NT2/D1 (cell line): ENCODE data around the gene UGGT1.

Experiments used
- DNase-seq: peaks from one replicate; pipeline ENCODE4 v3.0.0-alpha.2; 2011; ENCODE audit warnings: low read depth, low spot score
- H3K27me3 ChIP-seq: 2 replicates; pipeline ENCODE4 v1.6.0; 2011; ENCODE audit warnings: mild to moderate bottlenecking; ENCODE audit not compliant: insufficient read length, insufficient read depth
- H3K36me3 ChIP-seq: 2 replicates; pipeline ENCODE4 v1.6.1; 2011; ENCODE audit warnings: mild to moderate bottlenecking, low read length, mixed read lengths; ENCODE audit not compliant: insufficient read depth, insufficient read length
- H3K4me1 ChIP-seq: 2 replicates; pipeline ENCODE4 v1.5.1; 2011; ENCODE audit not compliant: insufficient read depth, insufficient read length
- H3K4me3 ChIP-seq: 2 replicates; pipeline ENCODE4 v1.5.1; 2011; ENCODE audit warnings: low read depth; ENCODE audit not compliant: insufficient read length
- H3K9ac ChIP-seq: 2 replicates; pipeline ENCODE4 v1.6.0; 2011; ENCODE audit warnings: low read depth; ENCODE audit not compliant: insufficient read length
- H3K9me3 ChIP-seq: 2 replicates; pipeline ENCODE4 v1.5.1; 2011; ENCODE audit warnings: mild to moderate bottlenecking, low read length; ENCODE audit not compliant: insufficient read depth
- SUZ12 ChIP-seq: IDR thresholded peaks from 2 replicates; pipeline ENCODE4 v1.6.1; 2011; ENCODE audit not compliant: insufficient read length, insufficient read depth; ENCODE audit errors: extremely low read depth
- YY1 ChIP-seq: IDR thresholded peaks from 2 replicates; pipeline ENCODE4 v1.6.1; 2011; ENCODE audit not compliant: insufficient read length, insufficient read depth
- ZNF274 ChIP-seq: IDR thresholded peaks from 2 replicates; pipeline ENCODE4 v1.6.1; 2011; ENCODE audit warnings: mild to moderate bottlenecking, low read depth, low read length

Gene UGGT1

DNA sequence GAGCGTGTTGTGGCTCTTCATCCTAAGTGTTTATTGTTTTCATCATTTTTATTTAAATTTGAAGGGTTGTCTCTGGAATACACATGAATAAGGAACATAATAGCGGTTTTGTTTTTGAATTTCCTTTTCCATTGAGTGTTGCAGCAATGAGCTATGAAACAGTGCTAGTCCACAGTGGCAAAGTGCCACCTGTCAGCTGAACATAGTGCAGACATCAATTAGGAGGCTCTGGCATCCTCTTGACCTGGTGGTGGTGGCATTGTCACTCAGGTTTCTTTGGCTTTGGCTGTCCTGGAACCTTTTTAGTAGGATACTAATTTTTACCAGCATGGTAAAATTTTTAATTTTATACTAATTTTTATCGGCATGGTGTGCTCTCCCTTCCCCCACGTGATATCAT is 63.2 kb downstream of the UGGT1 start:
- Histone ChIP-seq H3K27me3 (no peaks in the 10 kb centered on the region), H3K9me3 (no peaks in the 10 kb centered on the region), H3K4me1 (no peaks in the 10 kb centered on the region), H3K36me3 (peaks cover 71% of the 10 kb centered on the region), H3K9ac (no peak overlapping the region), H3K4me3 (no peak overlapping the region)
- no peak for DNase-seq
- no peak for TF ChIP-seq SUZ12
- no peak for TF ChIP-seq ZNF274
- TF ChIP-seq YY1, result no peak

DNA sequence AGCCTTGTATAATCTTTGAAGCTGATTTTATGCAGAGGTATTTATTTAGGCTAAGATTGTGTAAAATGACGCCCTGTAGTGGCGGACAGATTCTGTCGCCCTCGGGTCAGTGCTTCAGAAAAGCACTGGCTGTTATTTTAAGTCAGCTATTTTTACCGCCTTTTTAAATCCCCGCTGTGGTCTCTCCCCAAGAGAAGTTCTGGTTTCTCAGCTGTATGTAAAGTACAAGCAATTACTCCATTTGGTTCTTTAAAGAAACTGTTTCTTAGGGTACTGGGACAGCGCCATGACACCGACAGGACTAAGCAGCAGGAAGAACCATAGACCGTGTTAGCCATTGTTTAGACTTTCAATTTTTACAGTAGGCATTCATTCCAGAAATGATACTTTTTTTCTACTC is 65.0 kb downstream of the UGGT1 start:
- Histone ChIP-seq H3K4me1 (no peaks in the 10 kb centered on the region), H3K9ac (no peak overlapping the region), H3K36me3 (peaks cover 75% of the 10 kb centered on the region), H3K27me3 (no peaks in the 10 kb centered on the region), H3K4me3 (no peak overlapping the region), H3K9me3 (no peaks in the 10 kb centered on the region)
- TF ChIP-seq SUZ12 (no peak), ZNF274 (no peak), YY1 (no peak)
- DNase-seq, result no peak

DNA sequence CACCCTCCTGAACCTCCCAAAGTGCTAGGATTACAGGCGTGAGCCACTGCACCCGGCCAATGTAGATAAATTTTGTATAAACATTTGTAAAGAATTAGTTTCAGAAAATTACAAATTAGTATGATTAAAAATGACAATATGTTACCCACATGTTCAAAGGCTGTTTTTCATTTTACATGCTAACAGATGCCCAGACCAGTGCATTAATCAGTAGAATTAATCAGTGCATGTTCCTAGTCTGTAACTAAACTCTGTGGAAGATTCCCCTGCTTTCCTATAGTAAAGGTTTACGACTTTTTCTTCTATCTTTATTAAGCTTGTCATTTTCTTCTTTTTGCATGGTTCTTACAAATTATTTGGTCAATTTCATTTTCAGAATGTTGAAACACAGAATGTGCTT is 65.8 kb downstream of the UGGT1 start:
- TF ChIP-seq SUZ12, result no peak
- no peak for TF ChIP-seq YY1
- TF ChIP-seq ZNF274, result no peak
- Histone ChIP-seq H3K4me3 (no peak overlapping the region), H3K27me3 (no peaks in the 10 kb centered on the region), H3K9ac (no peak overlapping the region), H3K9me3 (no peaks in the 10 kb centered on the region), H3K36me3 (peaks cover 83% of the 10 kb centered on the region), H3K4me1 (no peaks in the 10 kb centered on the region)
- DNase-seq, result no peak

DNA sequence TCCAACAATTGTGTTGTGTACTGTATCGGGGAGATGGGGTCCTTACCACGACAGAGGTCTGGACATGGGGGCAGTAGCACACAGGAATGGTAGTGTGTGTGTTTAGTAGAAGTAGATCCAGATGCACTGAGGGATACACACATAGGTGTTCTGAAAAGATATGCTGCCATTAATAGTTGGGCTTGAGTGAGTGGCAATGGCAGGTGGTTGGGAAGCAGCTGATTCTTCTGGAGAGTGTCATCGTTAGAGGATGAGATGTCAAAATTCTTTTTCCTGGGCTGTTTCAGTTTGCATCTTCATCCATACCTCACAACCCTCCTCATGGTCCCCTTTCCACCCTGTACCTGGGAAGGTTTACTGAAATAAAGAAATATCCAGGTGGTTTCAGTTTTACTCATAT is 66.6 kb downstream of the UGGT1 start:
- Histone ChIP-seq H3K9me3 (no peaks in the 10 kb centered on the region), H3K4me1 (no peaks in the 10 kb centered on the region), H3K36me3 (peaks cover 84% of the 10 kb centered on the region), H3K9ac (no peak overlapping the region), H3K4me3 (no peak overlapping the region), H3K27me3 (no peaks in the 10 kb centered on the region)
- no peak for TF ChIP-seq YY1
- no peak for TF ChIP-seq SUZ12
- no peak for TF ChIP-seq ZNF274
- no peak for DNase-seq

DNA sequence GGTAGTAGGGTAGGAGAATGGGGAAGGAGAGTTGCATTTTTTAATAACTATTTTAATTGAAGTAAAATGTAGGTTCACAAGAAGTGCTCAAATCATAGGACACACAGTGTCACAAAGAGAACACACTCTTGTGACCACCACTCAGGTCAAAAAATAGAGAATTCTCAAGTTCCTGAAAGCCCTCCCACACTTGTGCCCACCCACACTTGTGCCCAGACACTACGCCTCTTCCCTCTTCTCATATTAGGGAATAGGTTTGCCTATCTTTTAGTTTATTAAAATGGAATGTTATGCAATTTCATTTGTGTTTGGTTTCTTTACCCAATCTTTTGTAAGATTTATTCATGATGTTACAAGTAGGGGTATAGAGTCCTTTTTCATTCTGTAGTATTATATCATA is 67.2 kb downstream of the UGGT1 start:
- peaks cover 88% of the 10 kb centered on the region for H3K36me3 ChIP-seq
- no peak for TF ChIP-seq ZNF274
- no peak for TF ChIP-seq YY1
- no peak for TF ChIP-seq SUZ12
- no peak overlapping the region for H3K4me3 ChIP-seq
- no peaks in the 10 kb centered on the region for H3K27me3 ChIP-seq
- no peaks in the 10 kb centered on the region for H3K4me1 ChIP-seq
- H3K9me3 ChIP-seq, result no peaks in the 10 kb centered on the region
- no peak overlapping the region for H3K9ac ChIP-seq
- DNase-seq, result no peak

DNA sequence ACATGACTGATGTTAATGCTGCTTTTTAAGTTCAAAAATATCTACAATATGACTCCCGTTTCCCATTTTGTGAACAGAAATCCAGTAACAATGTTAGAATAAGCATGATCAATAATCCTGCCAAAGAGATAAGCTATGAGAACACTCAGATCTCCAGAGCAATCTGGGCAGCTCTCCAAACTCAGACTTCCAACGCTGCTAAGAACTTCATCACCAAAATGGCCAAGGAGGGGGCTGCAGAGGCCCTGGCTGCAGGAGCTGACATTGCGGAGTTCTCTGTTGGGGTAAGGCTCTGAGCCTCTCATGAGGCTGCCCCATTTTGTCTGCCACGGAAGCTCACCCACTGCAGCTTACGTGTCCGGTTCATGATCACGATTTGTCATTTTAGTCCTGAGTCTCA is 68.4 kb downstream of the UGGT1 start:
- Histone ChIP-seq H3K36me3 (peaks cover 81% of the 10 kb centered on the region), H3K4me3 (no peak overlapping the region), H3K9ac (no peak overlapping the region), H3K9me3 (no peaks in the 10 kb centered on the region), H3K4me1 (no peaks in the 10 kb centered on the region), H3K27me3 (no peaks in the 10 kb centered on the region)
- TF ChIP-seq ZNF274 (no peak), YY1 (no peak), SUZ12 (no peak)
- no peak for DNase-seq

DNA sequence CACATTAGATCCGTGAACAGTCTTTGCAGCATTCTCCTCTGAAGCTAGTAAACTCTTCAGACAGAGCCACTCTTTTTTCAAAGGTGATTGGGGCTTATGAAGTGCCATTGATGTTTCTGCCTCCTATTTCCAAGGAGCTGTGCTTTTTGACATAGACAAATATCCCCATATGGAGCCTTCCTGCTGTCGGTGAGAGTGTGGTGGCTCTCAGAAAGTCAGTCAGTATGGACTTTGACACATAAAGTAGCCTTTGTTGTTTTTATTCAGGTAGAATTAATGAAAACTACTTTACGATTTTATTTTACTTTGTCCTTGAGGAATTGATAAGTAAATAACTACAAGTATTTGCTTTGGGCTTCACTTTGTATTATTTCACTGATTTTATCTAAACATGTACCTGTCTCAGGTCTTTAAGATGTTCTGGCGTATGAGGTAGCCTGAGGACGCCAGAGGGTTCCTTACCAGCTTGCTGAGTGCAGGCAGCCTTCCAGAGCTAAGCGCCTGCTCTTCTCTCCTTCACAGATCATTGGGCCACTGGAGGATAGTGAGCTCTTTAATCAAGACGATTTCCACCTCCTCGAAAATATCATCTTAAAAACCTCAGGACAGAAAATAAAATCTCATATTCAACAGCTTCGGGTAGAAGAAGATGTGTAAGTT is 69.7 kb downstream of the UGGT1 start:
- H3K36me3 ChIP-seq, result peaks cover 81% of the 10 kb centered on the region
- H3K9me3 ChIP-seq, result no peaks in the 10 kb centered on the region
- no peak for DNase-seq
- H3K4me3 ChIP-seq, result no peak overlapping the region
- TF ChIP-seq ZNF274 (no peak), YY1 (no peak), SUZ12 (no peak)
- no peaks in the 10 kb centered on the region for H3K4me1 ChIP-seq
- H3K27me3 ChIP-seq, result no peaks in the 10 kb centered on the region
- H3K9ac ChIP-seq, result no peak overlapping the region

DNA sequence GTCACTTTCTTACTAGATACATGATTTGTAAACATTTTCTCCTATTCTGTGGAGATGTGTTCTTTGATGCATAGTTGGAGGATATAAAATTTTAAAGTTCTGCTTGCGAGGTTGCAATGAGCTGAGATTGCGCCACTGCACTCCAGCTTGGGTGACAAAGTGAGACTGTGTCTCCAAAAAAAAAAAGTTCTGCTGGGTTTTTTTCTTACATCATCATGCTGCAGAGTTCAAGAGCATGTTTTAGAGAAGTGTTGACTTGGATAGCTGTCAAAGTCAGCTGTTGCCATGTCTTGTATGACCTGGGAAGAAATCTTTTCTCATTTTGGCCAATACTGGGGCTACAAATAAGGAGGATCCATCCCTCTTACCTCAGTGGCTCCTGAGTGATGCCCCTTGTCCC is 71.3 kb downstream of the UGGT1 start:
- TF ChIP-seq SUZ12, result no peak
- no peak for TF ChIP-seq YY1
- no peak for TF ChIP-seq ZNF274
- DNase-seq, result no peak
- Histone ChIP-seq H3K27me3 (no peaks in the 10 kb centered on the region), H3K9ac (no peak overlapping the region), H3K9me3 (no peaks in the 10 kb centered on the region), H3K4me3 (no peak overlapping the region), H3K4me1 (no peaks in the 10 kb centered on the region), H3K36me3 (peaks cover 78% of the 10 kb centered on the region)
